ENCODE measurements around the gene DARS1.
"Not testable (repeated sequence)": the region's sequence is repeated elsewhere in the genome, so short reads cannot be mapped to it uniquely, and the experiment has no call there.

Gene DARS1

GRCh38 chr2:135984199-135985017 is 1.0 kb downstream of the DARS1 start:
- DNase-seq (ENCODE audit: low spot score): no peak

- no peak for DNase-seq (ENCODE audit: low spot score)
Observed at GRCh38 chr2:135980434-135981079, 4.9 kb downstream of the DARS1 start.

- no peak for DNase-seq (ENCODE audit: low spot score)
Observed at GRCh38 chr2:135975702-135976101, 9.7 kb downstream of the DARS1 start.

GRCh38 chr2:135974036-135974435 is 11.4 kb downstream of the DARS1 start:
- DNase-seq (ENCODE audit: low spot score): no peak

- DNase-seq (ENCODE audit: low spot score): no peak
Observed at GRCh38 chr2:135969655-135970387, 15.6 kb downstream of the DARS1 start.

- DNase-seq (ENCODE audit: low spot score): no peak
Observed at GRCh38 chr2:135965756-135966155, 19.7 kb downstream of the DARS1 start.

- not testable (repeated sequence) for DNase-seq (ENCODE audit: low spot score)
Observed at GRCh38 chr2:135964404-135964803, 21.0 kb downstream of the DARS1 start.

- no peak for DNase-seq (ENCODE audit: low spot score)
Observed at GRCh38 chr2:135963841-135964240, 21.6 kb downstream of the DARS1 start.

- DNase-seq (ENCODE audit: low spot score): no peak
Observed at GRCh38 chr2:135962366-135963123, 22.9 kb downstream of the DARS1 start.

GRCh38 chr2:135960656-135961551 is 24.5 kb downstream of the DARS1 start:
- DNase-seq (ENCODE audit: low spot score): no peak

GRCh38 chr2:135960150-135960549 is 25.3 kb downstream of the DARS1 start:
- DNase-seq (ENCODE audit: low spot score): no peak

GRCh38 chr2:135958927-135959326 is 26.5 kb downstream of the DARS1 start:
- not testable (repeated sequence) for DNase-seq (ENCODE audit: low spot score)

GRCh38 chr2:135954020-135954601 is 31.3 kb downstream of the DARS1 start:
- DNase-seq (ENCODE audit: low spot score): no peak

GRCh38 chr2:135952891-135953290 is 32.5 kb downstream of the DARS1 start:
- DNase-seq (ENCODE audit: low spot score): no peak

- DNase-seq (ENCODE audit: low spot score): no peak
Observed at GRCh38 chr2:135951041-135951583, 34.3 kb downstream of the DARS1 start.

GRCh38 chr2:135949451-135950234 is 35.8 kb downstream of the DARS1 start:
- no peak for DNase-seq (ENCODE audit: low spot score)

- no peak for DNase-seq (ENCODE audit: low spot score)
Observed at GRCh38 chr2:135948642-135949355, 36.6 kb downstream of the DARS1 start.

GRCh38 chr2:135948141-135948540 is 37.3 kb downstream of the DARS1 start:
- DNase-seq (ENCODE audit: low spot score): no peak

- no peak for DNase-seq (ENCODE audit: low spot score)
Observed at GRCh38 chr2:135947483-135947882, 37.9 kb downstream of the DARS1 start.
